HFF-Myc (cell line): ENCODE data around the gene SCT.

Experiments used
- DNase-seq: peaks from one replicate; pipeline ENCODE4 v3.0.0-alpha.2; 2011; ENCODE audit warnings: low read depth; ENCODE audit errors: extremely low read depth
- H3K4me3 ChIP-seq: replicated peaks from 2 replicates; pipeline ENCODE4 v1.5.1; 2011; ENCODE audit warnings: low read depth, mild to moderate bottlenecking, control low read depth, low read length
- CTCF ChIP-seq: IDR thresholded peaks from 2 replicates; pipeline ENCODE4 v1.5.1; 2012; ENCODE audit warnings: mild to moderate bottlenecking, low read depth, low read length, control low read depth; ENCODE audit errors: missing control alignments

The SCT gene

DNA sequence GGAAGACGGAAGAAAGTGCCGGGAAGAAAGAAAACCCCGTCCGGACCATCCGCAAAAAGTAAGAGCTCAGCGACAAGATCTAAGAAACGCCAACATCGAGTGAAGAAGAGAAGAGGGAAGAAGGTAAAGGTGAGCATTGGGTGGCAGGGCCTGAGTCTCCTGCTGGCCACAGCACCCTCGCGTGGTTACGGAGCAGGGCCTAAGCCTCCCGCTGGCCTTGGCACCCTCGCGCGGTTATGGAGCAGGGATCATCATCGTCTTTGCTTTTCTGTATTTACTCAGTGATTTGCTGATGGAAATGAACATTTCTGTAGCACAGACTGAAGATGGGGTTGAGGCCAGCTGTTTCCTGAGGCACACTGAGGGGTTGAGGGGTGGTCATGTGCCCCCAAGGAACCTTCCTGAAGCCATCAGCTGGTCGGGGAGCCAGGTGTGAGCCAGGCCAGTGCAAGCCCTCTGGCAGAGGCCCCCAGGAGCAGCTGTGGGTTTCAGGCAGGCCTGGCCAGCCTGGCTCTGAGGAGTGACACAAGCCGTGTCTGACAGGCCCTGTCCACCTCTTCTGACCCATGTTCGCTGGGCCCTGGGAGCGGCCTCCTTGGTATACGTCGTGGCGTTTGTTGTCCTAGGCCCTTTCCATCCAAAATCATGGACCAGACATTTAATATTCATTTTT lies 25.3 kb downstream of the SCT start:
- TF ChIP-seq CTCF, result no peak
- H3K4me3 ChIP-seq, result no peak overlapping the region
- DNase-seq, result no peak

DNA sequence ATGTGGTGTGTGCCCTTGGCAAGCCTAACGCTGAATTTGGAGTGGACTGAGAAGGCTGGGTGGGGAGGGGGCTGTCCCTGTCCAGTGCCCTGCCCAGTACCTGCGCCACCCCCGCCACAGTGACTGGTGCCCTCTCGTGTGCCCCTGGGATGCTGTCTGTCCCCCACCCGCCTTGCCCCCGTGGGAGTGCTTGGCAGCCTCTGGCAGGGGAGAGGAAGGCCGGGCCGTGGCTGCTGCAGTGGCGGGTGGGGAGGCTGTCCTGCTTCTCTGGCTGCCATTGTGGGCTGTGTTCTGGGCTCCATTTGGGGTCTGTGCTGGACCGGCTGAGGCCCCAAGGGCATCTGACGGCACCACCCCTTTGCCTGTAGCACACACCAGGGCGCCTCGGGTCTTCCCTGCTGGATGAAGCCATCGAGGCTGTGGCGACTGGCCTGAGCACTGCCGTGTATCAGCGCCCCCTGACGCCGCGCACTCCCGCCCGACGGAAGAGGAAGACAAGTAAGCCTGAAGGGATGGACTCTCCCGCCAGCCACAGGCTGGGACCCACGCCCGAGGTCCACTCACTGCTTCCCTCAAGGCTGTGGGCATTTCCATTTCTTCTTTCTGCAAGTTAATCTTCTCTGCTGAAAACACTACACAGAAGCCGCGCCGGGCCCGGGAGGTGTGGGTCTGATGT lies 28.8 kb downstream of the SCT start:
- DNase-seq, result no peak
- no peak for TF ChIP-seq CTCF
- H3K4me3 ChIP-seq, result no peak overlapping the region

DNA sequence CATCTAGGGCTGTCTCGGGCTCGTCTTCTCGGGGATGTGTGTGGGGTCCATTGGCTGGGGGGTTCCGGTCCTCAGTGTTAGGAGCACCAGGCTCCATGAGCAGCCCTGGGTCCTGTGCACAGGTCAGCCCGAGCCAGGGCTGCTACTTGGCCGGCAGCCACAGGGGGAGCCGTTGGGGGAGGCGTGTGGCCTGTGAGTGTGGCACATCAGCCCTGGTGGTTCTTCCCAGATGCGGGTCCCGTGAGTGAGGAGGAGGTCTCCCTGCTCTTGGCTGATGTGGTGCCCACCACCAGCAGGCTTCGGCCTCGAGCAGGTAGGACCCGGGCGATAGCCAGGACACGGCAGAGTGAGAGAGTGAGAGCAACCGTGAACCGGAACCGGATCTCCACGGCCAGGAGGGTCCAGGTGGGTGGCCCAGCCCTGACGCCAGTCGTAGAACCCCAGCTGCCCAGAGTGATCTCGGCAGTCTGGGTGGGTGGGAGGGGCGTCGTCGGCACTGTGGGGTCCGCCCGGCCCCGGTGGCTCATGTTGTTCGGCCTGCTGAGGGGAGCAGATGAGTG lies 29.7 kb downstream of the SCT start:
- H3K4me3 ChIP-seq, result no peak overlapping the region
- no peak for DNase-seq
- no peak for TF ChIP-seq CTCF

DNA sequence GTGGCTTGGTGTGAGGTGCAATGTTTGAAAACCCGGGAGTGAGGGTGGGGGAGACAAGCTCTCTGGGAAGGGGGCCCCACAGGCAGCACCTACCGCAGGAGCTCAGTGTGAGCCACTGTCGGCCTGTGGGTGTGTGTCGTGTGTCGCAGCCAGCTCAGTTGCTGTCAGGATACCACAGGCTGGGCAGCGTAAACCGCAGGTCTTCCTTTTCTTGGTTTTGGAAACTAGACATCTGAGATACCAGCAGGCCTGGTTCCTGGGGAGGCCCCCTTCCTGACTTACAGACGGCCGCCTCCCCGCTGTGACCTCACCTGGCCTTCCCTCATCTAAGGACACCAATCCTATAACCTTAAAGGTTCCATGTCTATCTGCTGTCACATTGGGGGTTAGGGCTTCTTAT lies 30.6 kb downstream of the SCT start:
- H3K4me3 ChIP-seq, result no peak overlapping the region
- no peak for DNase-seq
- TF ChIP-seq CTCF, result no peak

DNA sequence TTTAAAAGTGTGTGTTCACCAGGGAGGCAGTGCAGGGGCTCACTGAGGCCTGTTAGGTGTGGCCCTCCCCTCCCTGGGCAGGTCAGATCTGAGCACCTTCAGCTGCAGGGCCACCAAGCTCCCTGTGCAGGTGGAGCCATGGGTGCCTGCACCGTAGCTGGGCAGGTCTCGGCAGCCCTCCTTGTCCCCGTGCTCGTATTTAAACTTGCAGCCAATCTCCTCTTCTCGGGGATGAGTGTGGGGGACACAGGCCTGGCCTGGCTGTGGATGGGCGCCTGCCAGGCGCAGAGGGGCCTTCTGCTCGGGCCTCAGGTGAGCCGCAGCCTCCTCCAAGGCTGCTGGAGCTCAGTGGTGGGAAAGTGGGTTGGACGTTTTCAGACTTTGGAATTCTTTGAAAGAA lies 31.6 kb downstream of the SCT start:
- no peak for DNase-seq
- no peak for TF ChIP-seq CTCF
- H3K4me3 ChIP-seq, result no peak overlapping the region

DNA sequence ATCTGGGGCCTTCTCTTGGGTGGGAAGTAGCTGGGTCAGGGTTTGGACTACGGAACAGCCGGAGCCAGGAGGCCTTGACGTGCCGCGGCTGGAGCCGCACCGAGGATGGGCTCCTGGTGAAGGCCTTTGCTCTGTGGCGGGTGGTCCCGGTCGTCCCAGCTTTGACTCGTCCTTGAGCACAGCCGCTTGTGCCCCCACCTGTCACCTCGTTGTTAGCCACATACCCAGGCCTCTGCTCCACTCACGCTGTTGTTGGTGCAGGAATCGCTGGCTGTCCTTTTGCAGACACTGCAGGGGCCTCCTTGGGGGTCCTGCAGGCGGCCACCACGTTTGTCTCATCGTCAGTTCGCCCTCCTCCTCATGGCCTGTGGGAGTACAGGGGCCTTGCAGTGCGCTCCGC lies 33.6 kb downstream of the SCT start:
- TF ChIP-seq CTCF, result no peak
- H3K4me3 ChIP-seq, result no peak overlapping the region
- DNase-seq, result no peak
